Mammary epithelial cell (primary cell): ENCODE results near the gene DPYSL5.

Experiments
- EZH2 ChIP-seq: IDR thresholded peaks from 2 replicates; pipeline ENCODE4 v1.6.1; 2012; ENCODE audit warnings: low read length, inconsistent platforms, borderline replicate concordance
- TF ChIP-seq, protein P1 (sequence below), 2 donors: IDR thresholded peaks in 1 of 2; conservative IDR thresholded peaks in 1 of 2; 2 replicates each; pipeline ENCODE4 v1.5.1; 2011 to 2012; ENCODE audit warnings: inconsistent platforms in 2 of 2, low read length in 2 of 2, mild to moderate bottlenecking in 2 of 2, control low read depth in 1 of 2, low read depth in 1 of 2; ENCODE audit not compliant: insufficient read depth in 1 of 2; ENCODE audit errors: extremely low read depth in 1 of 2

DNA sequence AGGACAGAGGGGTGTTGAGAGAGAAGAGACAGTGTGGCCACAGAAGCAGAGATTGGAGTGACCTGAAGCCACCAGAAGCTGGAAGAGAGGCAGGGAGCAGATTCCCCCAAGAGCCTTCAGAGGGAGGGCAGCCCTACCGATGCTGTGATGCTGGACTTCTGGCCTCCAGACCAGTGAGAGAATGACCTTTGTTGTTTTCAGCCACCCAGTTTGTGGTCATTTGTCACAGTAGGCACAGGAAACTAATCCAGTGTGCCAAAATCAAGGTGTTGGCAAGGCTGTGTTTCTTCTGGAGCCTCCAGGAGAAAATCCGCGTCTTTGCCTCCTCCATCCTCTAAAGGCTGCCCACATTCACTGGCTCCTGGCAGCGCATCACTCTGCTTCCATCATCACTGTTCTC lies 137.9 kb downstream of the DPYSL5 start:
- TF ChIP-seq, protein P1, sequence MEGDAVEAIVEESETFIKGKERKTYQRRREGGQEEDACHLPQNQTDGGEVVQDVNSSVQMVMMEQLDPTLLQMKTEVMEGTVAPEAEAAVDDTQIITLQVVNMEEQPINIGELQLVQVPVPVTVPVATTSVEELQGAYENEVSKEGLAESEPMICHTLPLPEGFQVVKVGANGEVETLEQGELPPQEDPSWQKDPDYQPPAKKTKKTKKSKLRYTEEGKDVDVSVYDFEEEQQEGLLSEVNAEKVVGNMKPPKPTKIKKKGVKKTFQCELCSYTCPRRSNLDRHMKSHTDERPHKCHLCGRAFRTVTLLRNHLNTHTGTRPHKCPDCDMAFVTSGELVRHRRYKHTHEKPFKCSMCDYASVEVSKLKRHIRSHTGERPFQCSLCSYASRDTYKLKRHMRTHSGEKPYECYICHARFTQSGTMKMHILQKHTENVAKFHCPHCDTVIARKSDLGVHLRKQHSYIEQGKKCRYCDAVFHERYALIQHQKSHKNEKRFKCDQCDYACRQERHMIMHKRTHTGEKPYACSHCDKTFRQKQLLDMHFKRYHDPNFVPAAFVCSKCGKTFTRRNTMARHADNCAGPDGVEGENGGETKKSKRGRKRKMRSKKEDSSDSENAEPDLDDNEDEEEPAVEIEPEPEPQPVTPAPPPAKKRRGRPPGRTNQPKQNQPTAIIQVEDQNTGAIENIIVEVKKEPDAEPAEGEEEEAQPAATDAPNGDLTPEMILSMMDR (conservative IDR thresholded peaks at IDR 0.05 in 1 of 2, IDR thresholded peaks at IDR 0.05 in 1 of 2; ENCODE audit: extremely low read depth in 1 of 2, insufficient read depth in 1 of 2, low read depth in 1 of 2, low read length in 2 of 2), result no peak
- TF ChIP-seq EZH2, result no peak
